HepG2 (cell line): ENCODE data around the gene JAZF1. TPM values are rescaled to one million over a fixed set of nuclear protein-coding genes. Genes with fewer than 3 reads are reported as not detected.

Experiments used
- ATAC-seq: fragments of 200-7000 bp; cut with Tn5 transposase; 3 replicates; pipeline ENCODE4 v1.9.1; 2020; ENCODE audit warnings: mild to moderate bottlenecking, moderate library complexity
- BruUV-seq: library from RNA; stranded (reverse); fragments of 400-500 nt; replicated peaks from 2 replicates; lab custom pipeline; 2021; lab: Mats Ljungman, UMichigan
- CTCF ChIA-PET: fragments of 300-600 bp; formaldehyde crosslinking; extraction: SDS; loops from one replicate; lab custom pipeline; 2021; ENCODE audit warnings: low total read pairs, inconsistent platforms, low intra/inter-chr PET ratio; lab: Yijun Ruan, JAX
- POLR2A ChIA-PET: fragments of 350-600 bp; sonication (Branson Sonifier 250); formaldehyde crosslinking; loops from one replicate; lab custom pipeline; 2020; ENCODE audit warnings: antibody characterized with exemption, inconsistent platforms; lab: Yijun Ruan, JAX
- DNase-seq: peaks from one replicate; pipeline ENCODE4 v3.0.0-alpha.2; 2015; ENCODE audit warnings: low spot score
- FAIRE-seq: peaks from 3 replicates; lab custom pipeline; 2011; peaks lifted over from hg19 to GRCh38; lab: Jason Lieb, UNC
- H2AFZ ChIP-seq: one replicate; pipeline ENCODE4 v1.6.1; 2011; ENCODE audit warnings: low read length, inconsistent platforms
- H3K27ac ChIP-seq: fragments of 300-600 bp; 3 replicates; pipeline ENCODE4 v1.8.0; 2011; ENCODE audit warnings: mixed run types, mild to moderate bottlenecking, mixed read lengths, low read length, inconsistent platforms; ENCODE audit not compliant: insufficient read depth; ENCODE audit errors: extremely low read length
- H3K27me3 ChIP-seq, 2 experiments: fragments of 200-600 bp in 1 of 2; 2 replicates in 1 of 2; 3 replicates in 1 of 2; pipeline versions ENCODE4 v1.6.0 to v1.8.0; 2011; ENCODE audit warnings: low read length in 2 of 2, mild to moderate bottlenecking in 2 of 2, moderate library complexity in 2 of 2, inconsistent platforms in 1 of 2; ENCODE audit not compliant: insufficient read depth in 2 of 2, control insufficient read depth in 1 of 2
- H3K36me3 ChIP-seq, 2 experiments: fragments of 200-600 bp in 1 of 2; replicated peaks in 1 of 2; 2 replicates in 1 of 2; 3 replicates in 1 of 2; pipeline versions ENCODE4 v1.5.1 to v1.8.0; 2011; ENCODE audit warnings: low read length in 2 of 2, inconsistent platforms in 1 of 2; ENCODE audit not compliant: insufficient read depth in 2 of 2, control insufficient read depth in 1 of 2
- H3K4me1 ChIP-seq: 2 replicates; pipeline ENCODE4 v1.5.1; 2012; ENCODE audit warnings: low read length, inconsistent platforms; ENCODE audit not compliant: insufficient read depth
- H3K4me2 ChIP-seq: 2 replicates; pipeline ENCODE4 v1.6.0; 2011; ENCODE audit warnings: low read depth, low read length, inconsistent platforms
- H3K4me3 ChIP-seq, 3 experiments: fragments of 200-600 bp in 1 of 3; sonication (generic), shearing (Covaris generic) in 1 of 3; replicated peaks in 1 of 3; 2 replicates each; pipeline ENCODE4 v1.5.1; 2011 to 2016; ENCODE audit warnings: low read length in 3 of 3, inconsistent platforms in 2 of 3, low read depth in 2 of 3, mild to moderate bottlenecking in 2 of 3, control low read depth in 1 of 3, mixed read lengths in 1 of 3; ENCODE audit not compliant: insufficient read depth in 1 of 3
- H3K79me2 ChIP-seq: one replicate; pipeline ENCODE4 v1.6.1; 2011; ENCODE audit warnings: low read length, inconsistent platforms; ENCODE audit not compliant: insufficient read depth
- H3K9ac ChIP-seq: 2 replicates; pipeline ENCODE4 v1.6.0; 2011; ENCODE audit warnings: mild to moderate bottlenecking, low read depth, low read length, inconsistent platforms; ENCODE audit not compliant: insufficient read depth
- H3K9me3 ChIP-seq: 2 replicates; pipeline ENCODE4 v1.5.1; 2012; ENCODE audit warnings: mild to moderate bottlenecking, low read length
- H4K20me1 ChIP-seq: 2 replicates; pipeline ENCODE4 v1.6.0; 2011; ENCODE audit warnings: inconsistent platforms, mild to moderate bottlenecking, low read length, moderate library complexity; ENCODE audit not compliant: insufficient read depth
- E2F2 ChIP-seq: sonication (generic); formaldehyde crosslinking; IDR thresholded peaks from 2 replicates; pipeline ENCODE4 v1.4.0; 2020; ENCODE audit warnings: missing genetic modification reagents, borderline replicate concordance
- LCORL ChIP-seq, 2 experiments: fragments of 450-650 bp in 1 of 2; sonication (generic) in 1 of 2; formaldehyde crosslinking in 1 of 2; IDR thresholded peaks; 2 replicates each; pipeline versions ENCODE4 v1.5.0 to v1.6.1; 2017 to 2020; ENCODE audit warnings: antibody characterized with exemption in 1 of 2, missing genetic modification reagents in 1 of 2
- NFKBIZ ChIP-seq: IDR thresholded peaks from 2 replicates; pipeline ENCODE4 v1.6.1; 2018; ENCODE audit warnings: missing genetic modification reagents, missing compliant biosample characterization
- PAWR ChIP-seq: sonication (generic); formaldehyde crosslinking; IDR thresholded peaks from 2 replicates; pipeline ENCODE4 v1.4.0; 2020; ENCODE audit warnings: missing genetic modification reagents, mild to moderate bottlenecking, borderline replicate concordance
- SKI ChIP-seq: fragments of 450-650 bp; IDR thresholded peaks from one replicate; pipeline ENCODE4 v1.6.1; 2018; ENCODE audit warnings: mild to moderate bottlenecking; ENCODE audit not compliant: partially characterized antibody
- SOX6 ChIP-seq, 2 experiments: fragments of 450-650 bp in 1 of 2; sonication (generic) in 1 of 2; formaldehyde crosslinking in 1 of 2; IDR thresholded peaks; 2 replicates each; pipeline versions ENCODE4 v1.4.0 to v1.6.1; 2017 to 2020; ENCODE audit warnings: antibody characterized with exemption in 1 of 2, mild to moderate bottlenecking in 1 of 2, missing genetic modification reagents in 1 of 2
- SP1 ChIP-seq, 2 experiments: fragments of 450-650 bp in 1 of 2; sonication (generic) in 1 of 2; formaldehyde crosslinking in 1 of 2; IDR thresholded peaks; 2 replicates each; pipeline versions ENCODE4 v1.4.0 to v1.6.1; 2016 to 2020; ENCODE audit warnings: missing genetic modification reagents in 1 of 2
- SSRP1 ChIP-seq: IDR thresholded peaks from 2 replicates; pipeline ENCODE4 v1.6.1; 2016; ENCODE audit warnings: control low read depth
- TBX3 ChIP-seq: fragments of 450-650 bp; IDR thresholded peaks from 2 replicates; pipeline ENCODE4 v1.6.1; 2017; ENCODE audit warnings: antibody characterized with exemption, mild to moderate bottlenecking, inconsistent platforms, borderline replicate concordance
- ZFAT ChIP-seq: sonication (generic); formaldehyde crosslinking; conservative IDR thresholded peaks from 2 replicates; pipeline ENCODE4 v1.8.1; 2023; ENCODE audit warnings: missing genetic modification reagents, inconsistent platforms
- ZNF333 ChIP-seq: sonication (generic); formaldehyde crosslinking; IDR thresholded peaks from 2 replicates; pipeline ENCODE4 v1.4.0; 2020; ENCODE audit warnings: mild to moderate bottlenecking, missing genetic modification reagents, borderline replicate concordance
- ZNF678 ChIP-seq: sonication (generic); formaldehyde crosslinking; IDR thresholded peaks from 2 replicates; pipeline ENCODE4 v1.4.0; 2020; ENCODE audit warnings: mild to moderate bottlenecking, missing genetic modification reagents
- ZNF7 ChIP-seq: IDR thresholded peaks from 2 replicates; pipeline ENCODE4 v1.6.1; 2016; ENCODE audit warnings: missing biosample characterization, missing genetic modification reagents
- ZSCAN20 ChIP-seq: sonication (generic); formaldehyde crosslinking; IDR thresholded peaks from 2 replicates; pipeline ENCODE4 v1.4.0; 2020; ENCODE audit warnings: missing genetic modification reagents, mild to moderate bottlenecking, borderline replicate concordance
- WGBS: methylation state at CpG from one replicate; pipeline ENCODE4 v1.1.6; 2017; ENCODE audit warnings: low lambda C conversion rate; 5-methylcytosine and 5-hydroxymethylcytosine counted together
- in situ Hi-C: cut with HindIII; loops from 2 replicates; pipeline ENCODE4 v1.10.0; 2017; ENCODE audit warnings: low pct_unique_long_range_greater_than_20kb; ENCODE audit not compliant: extremely low pct_ligation_motif_present
- intact Hi-C: fragments of 100-400 bp; cut with micrococcal nuclease; formaldehyde crosslinking; loops from one replicate; pipeline ENCODE4 v1.10.0; 2022; ENCODE audit not compliant: unreplicated experiment
- polyA plus RNA-seq, 8 experiments: library from polyadenylated mRNA; depleted of rRNA in 3 of 8; stranded (reverse) in 7 of 8; unstranded in 1 of 8; fragments of >200 nt; fragmentation: Illumina TruSeq in 4 of 8; extraction: Trizol in 4 of 8; gene quantifications; 2 replicates each; pipeline versions ENCODE4 v1.2.1 to v1.2.3, GENCODE V29; 2011 to 2016; ENCODE audit warnings: low read depth in 4 of 8, missing spikeins in 1 of 8, mixed read lengths in 1 of 8; ENCODE audit not compliant: insufficient read depth in 1 of 8
- total RNA-seq, 5 experiments: library from RNA; depleted of rRNA; stranded (reverse); fragments of >200 nt; fragmentation: Illumina TruSeq; extraction: Trizol; gene quantifications; 2 replicates each; pipeline ENCODE4 v1.2.3, GENCODE V29; 2016; ENCODE audit warnings: low read depth in 1 of 5
- TF ChIP-seq, protein P1 (sequence below): sonication (generic); formaldehyde crosslinking; IDR thresholded peaks from 2 replicates; pipeline ENCODE4 v1.5.1; 2020; ENCODE audit warnings: mild to moderate bottlenecking, moderate library complexity, missing genetic modification reagents
- TF ChIP-seq, protein P2 (sequence below): sonication (generic); formaldehyde crosslinking; IDR thresholded peaks from 2 replicates; pipeline ENCODE4 v1.4.0; 2020; ENCODE audit warnings: missing genetic modification reagents, borderline replicate concordance
- TF ChIP-seq, protein P3 (sequence below): IDR thresholded peaks from 2 replicates; pipeline ENCODE4 v1.6.1; 2016; ENCODE audit warnings: mild to moderate bottlenecking, missing biosample characterization, missing genetic modification reagents

JAZF1 gene
- total and polyA plus RNA-seq, 2 of the 13 experiments (the other 11 are each of a cell fraction or from before 2014, with no cell fraction given), result not detected

DNA sequence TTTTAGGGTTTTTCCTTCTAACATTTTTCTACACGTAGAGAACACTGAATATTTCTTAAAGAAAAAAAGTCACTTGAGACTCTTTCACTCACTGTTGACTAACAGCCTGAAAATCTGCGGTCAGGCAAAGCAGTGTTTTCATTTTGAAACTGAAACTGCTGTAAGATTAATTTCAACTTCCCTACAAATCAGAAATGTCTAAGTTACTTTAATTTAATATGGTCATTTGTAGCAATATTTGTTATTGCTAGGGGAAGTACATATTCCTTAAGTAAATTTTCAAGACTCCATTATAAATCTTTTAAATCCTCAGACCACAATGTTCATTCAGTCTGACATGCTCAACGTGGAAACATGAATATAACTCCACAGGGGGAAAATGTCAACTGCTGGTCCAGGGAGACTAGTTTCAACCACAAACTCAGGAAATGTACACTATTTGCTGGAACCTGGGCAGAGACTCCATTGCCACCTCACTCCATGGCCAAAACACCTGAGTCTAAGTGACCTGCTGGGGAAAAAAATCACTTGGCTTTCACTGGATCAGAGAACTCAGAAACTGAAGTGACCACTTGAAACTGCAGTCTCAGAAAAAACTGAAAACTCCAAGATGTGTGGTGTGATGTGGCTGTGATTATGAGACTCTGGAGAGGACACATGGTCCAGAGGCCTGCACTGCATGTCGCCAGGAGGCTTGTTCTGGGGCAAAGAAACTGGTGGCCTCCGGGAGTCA lies 279.4 kb downstream of the JAZF1 start:
- in situ Hi-C loops, result no loop called here
- TF ChIP-seq PAWR (no peak), ZNF678 (no peak), ZNF7 (CRISPR knock-in tag) (no peak), ZSCAN20 (no peak), NFKBIZ (no peak), TBX3 (no peak), E2F2 (CRISPR knock-in tag) (no peak), SKI (no peak), ZFAT (CRISPR knock-in tag) (no peak), SOX6 (IDR thresholded peaks at IDR 0.05) (no peak), SOX6 (CRISPR knock-in tag; IDR thresholded peaks at IDR 0.05) (no peak), SP1 (IDR thresholded peaks at IDR 0.05) (no peak), SP1 (CRISPR knock-in tag; IDR thresholded peaks at IDR 0.05) (no peak), SSRP1 (CRISPR knock-in tag) (no peak), ZNF333 (no peak), LCORL (IDR thresholded peaks at IDR 0.05) (no peak), LCORL (CRISPR knock-in tag; IDR thresholded peaks at IDR 0.05) (no peak)
- TF ChIP-seq, protein P1, sequence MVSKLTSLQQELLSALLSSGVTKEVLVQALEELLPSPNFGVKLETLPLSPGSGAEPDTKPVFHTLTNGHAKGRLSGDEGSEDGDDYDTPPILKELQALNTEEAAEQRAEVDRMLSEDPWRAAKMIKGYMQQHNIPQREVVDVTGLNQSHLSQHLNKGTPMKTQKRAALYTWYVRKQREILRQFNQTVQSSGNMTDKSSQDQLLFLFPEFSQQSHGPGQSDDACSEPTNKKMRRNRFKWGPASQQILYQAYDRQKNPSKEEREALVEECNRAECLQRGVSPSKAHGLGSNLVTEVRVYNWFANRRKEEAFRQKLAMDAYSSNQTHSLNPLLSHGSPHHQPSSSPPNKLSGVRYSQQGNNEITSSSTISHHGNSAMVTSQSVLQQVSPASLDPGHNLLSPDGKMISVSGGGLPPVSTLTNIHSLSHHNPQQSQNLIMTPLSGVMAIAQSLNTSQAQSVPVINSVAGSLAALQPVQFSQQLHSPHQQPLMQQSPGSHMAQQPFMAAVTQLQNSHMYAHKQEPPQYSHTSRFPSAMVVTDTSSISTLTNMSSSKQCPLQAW (CRISPR knock-in tag), result no peak
- TF ChIP-seq, protein P2, sequence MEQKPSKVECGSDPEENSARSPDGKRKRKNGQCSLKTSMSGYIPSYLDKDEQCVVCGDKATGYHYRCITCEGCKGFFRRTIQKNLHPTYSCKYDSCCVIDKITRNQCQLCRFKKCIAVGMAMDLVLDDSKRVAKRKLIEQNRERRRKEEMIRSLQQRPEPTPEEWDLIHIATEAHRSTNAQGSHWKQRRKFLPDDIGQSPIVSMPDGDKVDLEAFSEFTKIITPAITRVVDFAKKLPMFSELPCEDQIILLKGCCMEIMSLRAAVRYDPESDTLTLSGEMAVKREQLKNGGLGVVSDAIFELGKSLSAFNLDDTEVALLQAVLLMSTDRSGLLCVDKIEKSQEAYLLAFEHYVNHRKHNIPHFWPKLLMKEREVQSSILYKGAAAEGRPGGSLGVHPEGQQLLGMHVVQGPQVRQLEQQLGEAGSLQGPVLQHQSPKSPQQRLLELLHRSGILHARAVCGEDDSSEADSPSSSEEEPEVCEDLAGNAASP (CRISPR knock-in tag), result no peak
- TF ChIP-seq, protein P3, sequence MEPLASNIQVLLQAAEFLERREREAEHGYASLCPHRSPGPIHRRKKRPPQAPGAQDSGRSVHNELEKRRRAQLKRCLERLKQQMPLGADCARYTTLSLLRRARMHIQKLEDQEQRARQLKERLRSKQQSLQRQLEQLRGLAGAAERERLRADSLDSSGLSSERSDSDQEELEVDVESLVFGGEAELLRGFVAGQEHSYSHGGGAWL (CRISPR knock-in tag), result no peak
- no TSS peak for BruUV-seq
- H4K20me1 ChIP-seq, result no peaks in the 10 kb centered on the region
- H3K9me3 ChIP-seq, result no peaks in the 10 kb centered on the region
- ChIA-PET CTCF (no interaction called here), POLR2A (no interaction called here)
- no peak overlapping the region for H3K27ac ChIP-seq
- peaks cover 2 to 7% of the 10 kb centered on the region in 2 experiments; a peak in 1 of 5 replicates for H3K27me3 ChIP-seq
- H2AFZ ChIP-seq, result no peak overlapping the region
- intact Hi-C loops, result no loop called here
- FAIRE-seq, result no peak
- H3K4me1 ChIP-seq, result peaks cover 13% of the 10 kb centered on the region
- no peak overlapping the region for H3K9ac ChIP-seq
- WGBS, result 37% methylated on average over 5 of the region's 5 CpGs
- no peak for ATAC-seq
- no peaks in the 10 kb centered on the region for H3K36me3 ChIP-seq
- H3K4me2 ChIP-seq, result no peak overlapping the region
- DNase-seq, result no peak
- H3K79me2 ChIP-seq, result no peaks in the 10 kb centered on the region
- no peak overlapping the region for H3K4me3 ChIP-seq
